HG03159 (cell line): ENCODE measurements around the gene MBD5.

Experiments used
- ATAC-seq: cut with Tn5 transposase; IDR thresholded peaks from one replicate; pipeline ENCODE4 v1.9.1; 2021; ENCODE audit warnings: mild to moderate bottlenecking, moderate library complexity; ENCODE audit not compliant: unreplicated experiment

MBD5 gene

GRCh38 chr2:148515120-148515519, 494.2 kb downstream of the MBD5 start:
- no peak for ATAC-seq

GRCh38 chr2:148515976-148516375, 495.1 kb downstream of the MBD5 start:
- no peak for ATAC-seq

- ATAC-seq: no peak
These were observed 496.4 kb downstream of the MBD5 start for GRCh38 chr2:148517296-148517695.

GRCh38 chr2:148517822-148518221, 496.9 kb downstream of the MBD5 start:
- ATAC-seq: no peak

GRCh38 chr2:148519013-148519412, 498.1 kb downstream of the MBD5 start:
- ATAC-seq: no peak

- no peak for ATAC-seq
These were observed 500.3 kb downstream of the MBD5 start for GRCh38 chr2:148521181-148521580.

GRCh38 chr2:148523315-148523714, 502.4 kb downstream of the MBD5 start:
- ATAC-seq: no peak

GRCh38 chr2:148524519-148524919, 503.6 kb downstream of the MBD5 start:
- no peak for ATAC-seq

GRCh38 chr2:148525130-148525529, 504.2 kb downstream of the MBD5 start:
- ATAC-seq: no peak

GRCh38 chr2:148526509-148527346, 505.8 kb downstream of the MBD5 start:
- no peak for ATAC-seq

- ATAC-seq: no peak
These were observed 506.8 kb downstream of the MBD5 start for GRCh38 chr2:148527488-148528340.

- ATAC-seq: no peak
These were observed 507.6 kb downstream of the MBD5 start for GRCh38 chr2:148528356-148529064.

- ATAC-seq: no peak
These were observed 508.9 kb downstream of the MBD5 start for GRCh38 chr2:148529745-148530144.

GRCh38 chr2:148530350-148530749, 509.5 kb downstream of the MBD5 start:
- no peak for ATAC-seq

GRCh38 chr2:148531235-148531634, 510.3 kb downstream of the MBD5 start:
- no peak for ATAC-seq

GRCh38 chr2:148531669-148532428, 511.0 kb downstream of the MBD5 start:
- no peak for ATAC-seq

- no peak for ATAC-seq
These were observed 512.1 kb downstream of the MBD5 start for GRCh38 chr2:148533004-148533403.

GRCh38 chr2:148533685-148534084, 512.8 kb downstream of the MBD5 start:
- ATAC-seq: no peak

GRCh38 chr2:148534416-148535204, 513.7 kb downstream of the MBD5 start:
- ATAC-seq: no peak

GRCh38 chr2:148538375-148538774, 517.5 kb downstream of the MBD5 start:
- ATAC-seq: no peak
